HCT116 (cell line): ENCODE data around the gene SRGAP1. TPM values are rescaled to one million over a fixed set of nuclear protein-coding genes. Genes with fewer than 3 reads are reported as not detected.

Source experiments
- ATAC-seq: fragments of 200-7000 bp; cut with Tn5 transposase; 2 replicates; pipeline ENCODE4 v1.9.1; 2020; ENCODE audit warnings: mild to moderate bottlenecking, moderate library complexity
- BruUV-seq: library from RNA; stranded (reverse); fragments of 400-500 nt; replicated peaks from 2 replicates; lab custom pipeline; 2021; lab: Mats Ljungman, UMichigan
- CTCF ChIA-PET: fragments of 300-600 bp; sonication (Branson Sonifier 250); formaldehyde crosslinking; loops from one replicate; lab custom pipeline; 2021; ENCODE audit warnings: antibody characterized with exemption; lab: Charles Lee
- POLR2A ChIA-PET: fragments of 300-600, 350-600 bp; sonication (Branson Sonifier 250); formaldehyde crosslinking; loops from one replicate; lab custom pipeline; 2021; ENCODE audit warnings: antibody characterized with exemption; lab: Charles Lee
- RAD21 ChIA-PET, 2 experiments: fragments of 300-600 bp; sonication (Branson Sonifier 250); formaldehyde crosslinking; loops; one replicate each; lab custom pipeline; 2023; ENCODE audit warnings: low total read pairs in 2 of 2; ENCODE audit not compliant: uncharacterized antibody in 2 of 2, unreplicated experiment in 2 of 2, low non-redundant PET in 1 of 2; lab: Charles Lee
- DNase-seq: peaks from one replicate; pipeline ENCODE4 v3.0.0-alpha.2; 2010; ENCODE audit warnings: low read depth, low spot score
- H2AFZ ChIP-seq: fragments of 200-600 bp; shearing (Covaris generic), sonication (generic); 2 replicates; pipeline ENCODE4 v1.6.1; 2017; ENCODE audit warnings: low read depth, mixed run types, mixed read lengths, antibody characterized with exemption, low read length; ENCODE audit not compliant: poor library complexity, severe bottlenecking
- H3K27ac ChIP-seq: 2 replicates; pipeline ENCODE4 v1.5.1; 2012; ENCODE audit warnings: low read depth, low read length
- H3K27me3 ChIP-seq: fragments of 200-600 bp; sonication (generic); 2 replicates; pipeline ENCODE4 v1.6.1; 2016; ENCODE audit warnings: mixed run types, low read length, mixed read lengths; ENCODE audit not compliant: insufficient read depth
- H3K36me3 ChIP-seq, 2 experiments: fragments of 200-500 bp in 1 of 2; fragments of 200-600 bp in 1 of 2; sonication (Bioruptor generic) in 1 of 2; sonication (generic) in 1 of 2; 2 replicates each; pipeline versions ENCODE4 v1.5.1 to v1.6.1; 2014 to 2016; ENCODE audit warnings: low read length in 2 of 2, inconsistent platforms in 1 of 2, mixed read lengths in 1 of 2, mixed run types in 1 of 2; ENCODE audit not compliant: insufficient read depth in 2 of 2, control insufficient read depth in 1 of 2
- H3K4me1 ChIP-seq, 2 experiments: fragments of 200-600 bp in 1 of 2; sonication (generic) in 1 of 2; 2 replicates each; pipeline versions ENCODE4 v1.5.1 to v1.6.1; 2012 to 2017; ENCODE audit warnings: low read length in 2 of 2, inconsistent platforms in 1 of 2, mild to moderate bottlenecking in 1 of 2, mixed read lengths in 1 of 2, mixed run types in 1 of 2, moderate library complexity in 1 of 2; ENCODE audit not compliant: insufficient read depth in 2 of 2, control insufficient read depth in 1 of 2
- H3K4me2 ChIP-seq: fragments of 200-600 bp; sonication (generic); 2 replicates; pipeline ENCODE4 v1.6.1; 2017; ENCODE audit warnings: mixed run types, low read length, mixed read lengths
- H3K4me3 ChIP-seq, 2 experiments: fragments of 200-600 bp in 1 of 2; sonication (generic) in 1 of 2; replicated peaks in 1 of 2; 2 replicates each; pipeline ENCODE4 v1.5.1; 2011 to 2016; ENCODE audit warnings: low read length in 2 of 2, control low read depth in 1 of 2, low read depth in 1 of 2, mild to moderate bottlenecking in 1 of 2, mixed read lengths in 1 of 2, mixed run types in 1 of 2
- H3K79me2 ChIP-seq: fragments of 200-600 bp; sonication (generic); 2 replicates; pipeline ENCODE4 v1.6.1; 2017; ENCODE audit warnings: mild to moderate bottlenecking, mixed run types, low read length, moderate library complexity, mixed read lengths; ENCODE audit not compliant: insufficient read depth
- H3K9ac ChIP-seq: fragments of 200-600 bp; sonication (generic); 2 replicates; pipeline ENCODE4 v1.6.1; 2016; ENCODE audit warnings: low read length, mixed read lengths
- H3K9me2 ChIP-seq: fragments of 200-600 bp; sonication (generic), shearing (Covaris generic); 2 replicates; pipeline ENCODE4 v1.6.1; 2017; ENCODE audit warnings: mixed run types, mild to moderate bottlenecking, moderate library complexity; ENCODE audit not compliant: insufficient read depth
- H3K9me3 ChIP-seq, 2 experiments: fragments of 200-500 bp in 1 of 2; fragments of 200-600 bp in 1 of 2; sonication (Bioruptor generic) in 1 of 2; sonication (generic) in 1 of 2; 2 replicates each; pipeline ENCODE4 v1.6.1; 2014 to 2017; ENCODE audit warnings: low read length in 2 of 2, mixed read lengths in 2 of 2, inconsistent platforms in 1 of 2, low read depth in 1 of 2, mild to moderate bottlenecking in 1 of 2, mixed run types in 1 of 2, moderate library complexity in 1 of 2; ENCODE audit not compliant: control insufficient read depth in 1 of 2, insufficient read depth in 1 of 2
- H4K20me1 ChIP-seq: fragments of 200-600 bp; sonication (generic), shearing (Covaris generic); 2 replicates; pipeline ENCODE4 v1.6.1; 2017; ENCODE audit warnings: mixed run types, mild to moderate bottlenecking, moderate library complexity; ENCODE audit not compliant: insufficient read depth
- ATF3 ChIP-seq: IDR thresholded peaks from 2 replicates; pipeline ENCODE4 v1.6.1; 2012
- CEBPB ChIP-seq: IDR thresholded peaks from 2 replicates; pipeline ENCODE4 v1.6.1; 2012; ENCODE audit warnings: low read depth
- EGR1 ChIP-seq: IDR thresholded peaks from 2 replicates; pipeline ENCODE4 v1.6.1; 2012; ENCODE audit warnings: low read depth
- ELF1 ChIP-seq: IDR thresholded peaks from 2 replicates; pipeline ENCODE4 v1.6.1; 2012; ENCODE audit warnings: low read depth, borderline replicate concordance
- EZH2phosphoT487 ChIP-seq: fragments of 200-600 bp; IDR thresholded peaks from 2 replicates; pipeline ENCODE4 v1.6.1; 2018; ENCODE audit warnings: antibody characterized with exemption, borderline replicate concordance
- JUND ChIP-seq: IDR thresholded peaks from 2 replicates; pipeline ENCODE4 v1.6.1; 2012
- POLR2A ChIP-seq: IDR thresholded peaks from 2 replicates; pipeline ENCODE4 v1.7.0; 2011; ENCODE audit warnings: borderline replicate concordance; ENCODE audit not compliant: insufficient read depth, insufficient read length; ENCODE audit errors: extremely low read depth
- TCF7L2 ChIP-seq: IDR thresholded peaks from 2 replicates; pipeline ENCODE4 v1.7.0; 2011; ENCODE audit warnings: borderline replicate concordance, inconsistent platforms; ENCODE audit not compliant: insufficient read depth, insufficient read length; ENCODE audit errors: extremely low read depth
- ZNF274 ChIP-seq: fragments of 200-500 bp; sonication (Bioruptor generic); IDR thresholded peaks from 2 replicates; pipeline ENCODE4 v1.6.1; 2014; ENCODE audit warnings: mild to moderate bottlenecking, low read depth, low read length, inconsistent platforms
- intact Hi-C: fragments of 100-400 bp; cut with micrococcal nuclease; formaldehyde crosslinking; loops from 2 replicates; pipeline ENCODE4 v1.10.0; 2022
- total RNA-seq: library from RNA; stranded (reverse); gene quantifications from one replicate; pipeline ENCODE4 v1.2.1, GENCODE V29; 2021; ENCODE audit not compliant: unreplicated experiment
- TF ChIP-seq, protein P1 (sequence below): IDR thresholded peaks from 2 replicates; pipeline ENCODE4 v1.6.1; 2012

The SRGAP1 gene
- total RNA-seq, 1 experiment from 2014 or later = 16.6 TPM

DNA sequence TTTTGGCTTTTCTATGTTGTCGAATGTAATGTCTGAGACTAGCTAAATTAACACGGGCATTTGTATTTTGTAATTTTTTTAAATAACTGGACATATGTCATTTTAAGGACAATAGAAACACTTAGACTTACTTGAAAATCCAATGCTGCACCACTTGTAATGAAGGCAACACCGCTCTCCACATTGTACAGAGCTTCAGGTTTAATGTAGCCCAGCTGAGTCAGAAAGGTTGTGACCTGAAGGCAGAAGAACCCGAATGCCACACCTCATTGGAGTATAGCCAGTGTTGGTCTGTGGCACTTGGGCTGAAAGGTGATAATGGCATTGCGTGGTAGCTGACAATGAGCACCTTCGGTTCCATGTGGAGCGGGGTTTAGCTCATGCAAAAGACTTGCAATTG, 298.3 kb downstream of the SRGAP1 start:
- H3K27ac ChIP-seq = no peak overlapping the region
- no peak overlapping the region for H3K9ac ChIP-seq
- no peak overlapping the region for H3K4me2 ChIP-seq
- ChIA-PET CTCF (no interaction called here), RAD21 (no interaction called here), POLR2A (no interaction called here)
- no peaks in the 10 kb centered on the region; a peak in 1 of 4 replicates for H3K4me1 ChIP-seq
- H2AFZ ChIP-seq = no peak overlapping the region
- H3K27me3 ChIP-seq = no peaks in the 10 kb centered on the region
- no peaks in the 10 kb centered on the region for H3K79me2 ChIP-seq
- H3K9me3 ChIP-seq = no peaks in the 10 kb centered on the region
- no peaks in the 10 kb centered on the region for H4K20me1 ChIP-seq
- no peak for ATAC-seq
- no TSS peak for BruUV-seq
- H3K36me3 ChIP-seq = no peaks in the 10 kb centered on the region
- intact Hi-C loops = no loop called here
- no peaks in the 10 kb centered on the region; the same call in 1 of the 2 replicates for H3K9me2 ChIP-seq
- TF ChIP-seq JUND (no peak), POLR2A (no peak), ZNF274 (no peak), TCF7L2 (no peak), EGR1 (no peak), EZH2phosphoT487 (no peak), ATF3 (no peak)
- TF ChIP-seq, protein P1, sequence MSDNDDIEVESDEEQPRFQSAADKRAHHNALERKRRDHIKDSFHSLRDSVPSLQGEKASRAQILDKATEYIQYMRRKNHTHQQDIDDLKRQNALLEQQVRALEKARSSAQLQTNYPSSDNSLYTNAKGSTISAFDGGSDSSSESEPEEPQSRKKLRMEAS = no peak
- H3K4me3 ChIP-seq = no peak overlapping the region
- no peak for DNase-seq

- intact Hi-C loops = no loop called here
- Histone ChIP-seq H2AFZ (no peak overlapping the region), H3K36me3 (no peaks in the 10 kb centered on the region), H3K4me1 (no peaks in the 10 kb centered on the region; a peak in 1 of 4 replicates), H3K4me3 (no peak overlapping the region), H3K27me3 (no peaks in the 10 kb centered on the region), H3K9me3 (no peaks in the 10 kb centered on the region), H3K27ac (no peak overlapping the region), H4K20me1 (no peaks in the 10 kb centered on the region), H3K9me2 (no peaks in the 10 kb centered on the region), H3K79me2 (no peaks in the 10 kb centered on the region), H3K4me2 (no peak overlapping the region), H3K9ac (no peak overlapping the region)
- RAD21 ChIA-PET = no interaction called here
- no peak for ATAC-seq
- BruUV-seq = no TSS peak
- DNase-seq = no peak
- no peak for TF ChIP-seq CEBPB
- no peak for TF ChIP-seq ZNF274
- TF ChIP-seq ELF1 = no peak
- CTCF ChIA-PET = no interaction called here
- POLR2A ChIA-PET = no interaction called here
These were observed 300.7 kb downstream of the SRGAP1 start for GRCh38 chr12:64145226-64145625.
